ENCODE data around the gene TMEM131.

Gene TMEM131

DNA sequence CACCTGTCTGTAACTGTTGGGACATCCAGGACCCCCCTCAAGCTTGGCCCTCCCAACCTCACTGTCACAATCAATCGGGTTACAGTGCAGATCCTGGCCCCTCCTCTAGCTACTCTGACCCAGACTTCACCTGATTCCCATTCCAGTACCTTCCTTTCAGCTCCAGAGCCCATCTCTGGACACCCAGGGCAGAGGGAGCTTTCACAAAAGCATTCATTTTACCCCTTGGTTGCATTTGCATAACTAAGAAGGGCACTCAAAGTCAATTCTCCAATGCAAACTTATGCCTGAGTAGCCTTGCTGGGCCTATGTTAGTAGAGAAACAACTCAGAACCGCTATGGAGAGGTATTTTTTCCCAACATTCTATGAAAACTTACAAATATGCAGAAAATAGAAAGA is 275.0 kb downstream of the TMEM131 start:
- TF ChIP-seq JUND (IDR thresholded peaks at IDR 0.05; ENCODE audit: low read depth), result no peak
- no peak for DNase-seq (ENCODE audit: low read depth in 1 of 2, low spot score in 1 of 2)
- in situ Hi-C loops (cut with HindIII; ENCODE audit: low pct_unique_long_range_greater_than_20kb, low sequenced_read_pairs), result no loop called here

DNA sequence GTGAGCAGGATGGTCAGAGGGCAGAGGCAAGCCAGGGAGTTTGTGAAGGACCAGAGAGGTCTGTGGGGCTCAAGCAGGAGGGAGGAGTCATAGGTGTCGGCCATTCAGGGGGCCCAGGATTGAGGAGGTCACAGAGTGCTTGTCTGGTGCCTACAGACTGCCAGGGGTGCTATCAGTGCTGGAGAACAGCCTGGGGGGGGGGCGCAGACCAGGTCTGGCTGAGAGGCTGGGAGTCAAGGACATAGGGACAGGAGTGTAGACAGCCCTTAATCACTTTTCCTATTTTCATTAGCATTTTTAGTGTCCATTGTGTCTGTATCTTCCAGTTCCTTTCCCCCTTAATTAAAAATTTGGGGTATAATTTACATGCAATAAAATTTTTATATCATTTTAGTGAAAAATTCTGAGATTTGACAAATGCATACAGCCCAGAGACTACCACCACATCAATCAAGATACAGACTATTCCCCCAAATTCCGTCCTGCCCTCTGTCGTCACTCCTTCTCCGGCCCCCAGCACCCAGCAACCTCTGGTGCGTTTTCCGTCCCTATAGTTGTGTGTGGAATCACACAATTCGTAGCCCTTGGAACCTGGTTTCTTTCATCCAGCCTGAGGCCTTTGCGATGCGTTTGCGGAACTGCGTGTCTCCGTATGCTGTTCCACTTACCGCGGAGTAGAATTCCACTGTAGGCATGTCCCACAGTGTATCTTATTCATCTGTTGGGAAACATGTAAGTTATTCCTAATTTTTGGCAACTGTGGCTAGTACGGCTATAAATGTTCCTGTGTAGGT is 276.2 kb downstream of the TMEM131 start:
- TF ChIP-seq JUND (IDR thresholded peaks at IDR 0.05; ENCODE audit: low read depth), result no peak
- no peak for DNase-seq (ENCODE audit: low read depth in 1 of 2, low spot score in 1 of 2)
- in situ Hi-C loops (cut with HindIII; ENCODE audit: low pct_unique_long_range_greater_than_20kb, low sequenced_read_pairs), result no loop called here

- TF ChIP-seq JUND (IDR thresholded peaks at IDR 0.05; ENCODE audit: low read depth), result no peak
- DNase-seq (ENCODE audit: low read depth in 1 of 2, low spot score in 1 of 2), result no peak
- in situ Hi-C loops (cut with HindIII; ENCODE audit: low pct_unique_long_range_greater_than_20kb, low sequenced_read_pairs), result no loop called here
These were observed 276.8 kb downstream of the TMEM131 start for GRCh38 chr2:97718942-97719341.

DNA sequence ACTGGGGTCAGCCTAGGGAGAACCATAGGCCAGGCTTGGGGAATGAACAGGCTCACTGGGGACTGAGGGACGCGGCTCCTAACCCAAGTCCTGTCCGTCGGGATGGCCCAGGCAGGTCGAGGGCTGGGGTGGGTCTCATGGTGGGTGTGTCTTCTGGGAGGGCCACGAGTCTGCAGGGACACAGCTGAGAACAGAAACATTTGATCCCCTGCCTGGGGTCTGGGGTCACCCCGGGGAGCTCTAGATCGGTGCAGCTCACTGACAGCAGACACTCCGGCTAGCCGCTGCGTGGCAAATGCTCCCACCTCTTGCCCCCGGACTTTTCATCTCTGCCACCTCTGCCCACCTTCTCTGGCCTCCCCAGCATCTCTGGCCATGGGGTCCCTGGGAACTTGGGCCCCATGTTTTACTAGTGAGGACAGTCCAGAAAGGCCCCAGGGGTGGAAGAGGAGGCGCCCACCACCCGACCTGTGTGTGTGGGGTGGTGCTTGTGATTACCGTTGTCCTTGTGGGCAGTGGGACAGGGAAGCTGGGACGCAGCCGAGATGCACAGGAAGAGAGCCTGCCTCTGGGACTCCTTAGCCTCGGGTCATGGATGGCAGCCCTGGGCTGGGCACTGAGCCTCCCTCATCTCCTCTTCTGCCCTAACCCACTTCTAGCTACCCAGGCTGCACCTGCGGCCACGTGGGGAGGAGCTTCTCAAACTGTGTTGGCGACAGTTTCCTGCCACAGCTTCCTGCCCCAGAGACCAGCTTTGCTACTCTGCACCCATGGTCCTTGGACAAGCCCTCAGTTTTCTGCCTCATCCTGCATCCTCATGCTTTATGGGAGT is 277.5 kb downstream of the TMEM131 start:
- no peak for TF ChIP-seq JUND (IDR thresholded peaks at IDR 0.05; ENCODE audit: low read depth)
- in situ Hi-C loops (cut with HindIII; ENCODE audit: low pct_unique_long_range_greater_than_20kb, low sequenced_read_pairs), result no loop called here
- no peak for DNase-seq (ENCODE audit: low read depth in 1 of 2, low spot score in 1 of 2)

- no peak for DNase-seq (ENCODE audit: low read depth in 1 of 2, low spot score in 1 of 2)
- no peak for TF ChIP-seq JUND (IDR thresholded peaks at IDR 0.05; ENCODE audit: low read depth)
- in situ Hi-C loops (cut with HindIII; ENCODE audit: low pct_unique_long_range_greater_than_20kb, low sequenced_read_pairs), result no loop called here
These were observed 278.1 kb downstream of the TMEM131 start for GRCh38 chr2:97717613-97717995.

DNA sequence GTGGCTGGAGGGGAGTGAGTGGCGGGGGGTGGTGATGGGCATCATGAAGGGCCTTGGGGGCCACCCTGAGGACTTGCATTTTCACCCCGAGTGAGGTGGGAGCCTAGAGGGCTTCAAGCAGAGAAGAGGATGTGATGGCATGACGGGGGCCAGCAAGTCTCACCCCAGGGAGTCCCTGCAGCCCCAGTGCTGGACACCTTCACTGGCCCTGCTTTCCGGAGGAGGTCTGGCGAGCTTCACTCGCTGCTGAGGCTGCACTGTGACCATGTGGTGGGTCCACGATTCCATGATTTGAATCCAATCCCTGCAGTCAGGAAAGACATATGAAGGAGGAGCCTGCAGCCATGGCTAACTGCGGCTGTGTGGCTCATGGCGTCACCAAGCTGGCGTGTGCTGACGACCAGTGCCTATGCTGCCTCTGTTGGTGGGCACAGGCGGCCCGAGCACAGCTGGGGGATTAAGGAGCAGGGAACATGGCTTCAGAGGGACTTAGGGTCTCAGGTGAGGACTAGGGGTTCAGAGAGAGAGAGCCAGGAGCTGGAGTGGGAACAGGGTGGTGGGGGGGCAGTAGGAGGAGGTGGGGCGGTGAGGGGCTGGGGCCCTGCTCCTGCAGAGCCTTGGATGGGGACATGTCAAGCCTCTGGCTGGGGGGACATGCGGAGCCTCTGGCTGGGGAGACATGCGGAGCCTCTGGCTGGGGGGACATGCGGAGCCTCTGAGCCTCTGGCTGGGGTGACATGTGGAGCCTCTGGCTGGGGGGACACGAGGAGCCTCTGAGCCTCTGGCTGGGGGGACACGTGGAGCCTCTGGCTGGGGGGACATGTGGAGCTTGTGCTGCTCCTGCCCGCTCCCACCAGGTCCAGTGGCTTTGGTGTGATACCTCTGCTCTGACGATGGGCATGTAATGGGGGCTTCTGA is 278.8 kb downstream of the TMEM131 start:
- in situ Hi-C loops (cut with HindIII; ENCODE audit: low pct_unique_long_range_greater_than_20kb, low sequenced_read_pairs), result no loop called here
- DNase-seq (ENCODE audit: low read depth in 1 of 2, low spot score in 1 of 2), result no peak

GRCh38 chr2:97715951-97716694 is 279.6 kb downstream of the TMEM131 start:
- DNase-seq (ENCODE audit: low read depth in 1 of 2, low spot score in 1 of 2), result no peak
- in situ Hi-C loops (cut with HindIII; ENCODE audit: low pct_unique_long_range_greater_than_20kb, low sequenced_read_pairs), result no loop called here
- TF ChIP-seq JUND (IDR thresholded peaks at IDR 0.05; ENCODE audit: low read depth), result no peak

More for the DNA sequence above, 278.8 kb downstream of the TMEM131 start:
- no peak for TF ChIP-seq JUND (IDR thresholded peaks at IDR 0.05; ENCODE audit: low read depth)

GRCh38 chr2:97714950-97715652 is 280.6 kb downstream of the TMEM131 start:
- no peak for TF ChIP-seq JUND (IDR thresholded peaks at IDR 0.05; ENCODE audit: low read depth)
- in situ Hi-C loops (cut with HindIII; ENCODE audit: low pct_unique_long_range_greater_than_20kb, low sequenced_read_pairs), result no loop called here
- DNase-seq (ENCODE audit: low read depth in 1 of 2, low spot score in 1 of 2), result no peak

DNA sequence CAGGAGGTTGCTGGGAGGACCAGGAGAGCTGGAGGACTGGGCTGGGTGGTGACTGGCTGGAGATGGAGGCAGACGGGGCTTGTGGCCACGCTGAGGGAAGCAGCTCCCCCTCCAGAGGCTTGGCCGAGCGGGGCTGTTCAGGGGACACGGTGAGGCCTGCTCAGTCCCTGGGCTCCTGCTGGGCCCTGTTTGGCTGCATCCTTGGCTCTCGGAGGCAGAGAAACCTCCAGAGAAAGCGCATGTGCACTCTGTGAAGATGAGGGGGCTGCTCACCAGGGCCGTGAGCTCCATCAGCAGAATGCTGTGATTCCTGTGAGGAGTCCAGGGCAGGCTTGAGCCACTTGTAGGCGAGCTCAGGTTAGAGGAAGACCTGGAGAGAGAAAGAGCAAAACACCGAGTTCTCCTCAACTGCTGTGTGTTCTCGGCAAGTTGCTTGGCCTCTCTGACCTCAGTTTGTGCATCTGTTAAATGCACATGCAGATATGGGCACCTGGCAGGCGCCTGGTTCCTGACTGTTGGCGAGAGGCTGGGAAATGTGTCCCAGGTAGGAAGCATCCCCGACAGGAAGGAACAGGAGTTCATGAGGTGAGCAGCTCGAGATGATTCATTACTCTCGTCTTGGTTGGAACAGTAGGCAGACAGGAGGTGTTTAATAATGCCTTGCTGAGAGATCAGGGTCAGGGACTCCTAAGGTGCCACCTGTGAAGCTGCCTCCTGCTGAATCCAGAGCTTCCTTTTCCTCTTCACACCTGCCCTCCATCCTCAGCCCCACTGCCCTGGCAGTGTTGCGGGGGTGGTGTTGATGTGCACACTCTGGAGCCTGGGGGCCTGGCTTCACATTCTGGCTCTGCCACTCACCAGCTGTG is 281.4 kb downstream of the TMEM131 start:
- DNase-seq (ENCODE audit: low read depth in 1 of 2, low spot score in 1 of 2), result no peak
- in situ Hi-C loops (cut with HindIII; ENCODE audit: low pct_unique_long_range_greater_than_20kb, low sequenced_read_pairs), result no loop called here

DNA sequence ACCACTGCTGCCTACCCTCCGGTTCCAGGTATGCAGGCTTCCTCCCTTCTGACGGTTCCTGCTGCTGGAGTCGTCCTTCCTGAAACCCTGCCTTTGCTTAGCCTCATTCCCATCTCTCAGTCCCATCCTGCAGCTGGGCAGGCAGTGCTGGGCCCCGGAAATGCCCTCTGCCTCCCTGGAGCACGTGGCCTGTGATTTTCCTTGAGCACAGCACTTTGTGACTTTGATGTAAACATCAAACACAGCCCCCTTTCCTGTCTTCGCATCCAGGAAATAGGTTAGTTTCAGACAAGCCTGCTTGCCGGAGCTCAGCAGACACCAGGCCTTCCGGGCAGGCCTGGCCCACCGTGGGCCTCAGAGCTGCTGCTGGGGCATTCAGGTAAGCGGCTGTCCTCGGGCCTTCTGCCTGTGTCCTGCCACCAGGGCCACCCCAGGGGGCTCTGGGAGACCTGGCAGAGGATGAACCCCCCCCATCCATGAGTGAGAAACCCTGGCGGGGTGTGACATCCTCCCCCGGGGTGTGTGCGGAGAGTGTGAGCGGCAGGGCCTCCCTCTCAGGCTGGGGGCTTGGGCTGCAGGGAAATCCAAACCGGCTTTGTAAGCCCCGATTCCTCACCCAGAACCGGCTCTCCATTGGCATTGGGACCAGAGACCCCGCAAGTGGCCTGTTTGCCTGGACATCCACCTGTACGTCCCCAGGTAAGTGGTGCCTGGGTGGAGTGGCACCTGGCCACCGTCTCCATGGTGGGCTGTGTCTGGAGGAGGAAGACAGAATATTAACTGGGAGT is 282.3 kb downstream of the TMEM131 start, which contains the start of gene ZAP70:
TSS of gene ZAP70 (plus strand) at position 281 of the 788 bp plus-strand sequence. CDS start 10,461 bp downstream, outside the sequence.
- in situ Hi-C loops (cut with HindIII; ENCODE audit: low pct_unique_long_range_greater_than_20kb, low sequenced_read_pairs), result no loop called here
- no peak for DNase-seq (ENCODE audit: low read depth in 1 of 2, low spot score in 1 of 2)
- TF ChIP-seq JUND (IDR thresholded peaks at IDR 0.05; ENCODE audit: low read depth), result no peak

More for the DNA sequence above, 281.4 kb downstream of the TMEM131 start:
- TF ChIP-seq JUND (IDR thresholded peaks at IDR 0.05; ENCODE audit: low read depth), result no peak
